Measurements from ENCODE around the gene TAL1.

TAL1 gene

GRCh38 chr1:47252369-47252768 is 20.3 kb upstream of the TAL1 start:
- TF ChIP-seq, protein P1, sequence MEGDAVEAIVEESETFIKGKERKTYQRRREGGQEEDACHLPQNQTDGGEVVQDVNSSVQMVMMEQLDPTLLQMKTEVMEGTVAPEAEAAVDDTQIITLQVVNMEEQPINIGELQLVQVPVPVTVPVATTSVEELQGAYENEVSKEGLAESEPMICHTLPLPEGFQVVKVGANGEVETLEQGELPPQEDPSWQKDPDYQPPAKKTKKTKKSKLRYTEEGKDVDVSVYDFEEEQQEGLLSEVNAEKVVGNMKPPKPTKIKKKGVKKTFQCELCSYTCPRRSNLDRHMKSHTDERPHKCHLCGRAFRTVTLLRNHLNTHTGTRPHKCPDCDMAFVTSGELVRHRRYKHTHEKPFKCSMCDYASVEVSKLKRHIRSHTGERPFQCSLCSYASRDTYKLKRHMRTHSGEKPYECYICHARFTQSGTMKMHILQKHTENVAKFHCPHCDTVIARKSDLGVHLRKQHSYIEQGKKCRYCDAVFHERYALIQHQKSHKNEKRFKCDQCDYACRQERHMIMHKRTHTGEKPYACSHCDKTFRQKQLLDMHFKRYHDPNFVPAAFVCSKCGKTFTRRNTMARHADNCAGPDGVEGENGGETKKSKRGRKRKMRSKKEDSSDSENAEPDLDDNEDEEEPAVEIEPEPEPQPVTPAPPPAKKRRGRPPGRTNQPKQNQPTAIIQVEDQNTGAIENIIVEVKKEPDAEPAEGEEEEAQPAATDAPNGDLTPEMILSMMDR (IDR thresholded peaks at IDR 0.05): no peak
- no peak for TF ChIP-seq ZFX (IDR thresholded peaks at IDR 0.05; ENCODE audit: borderline replicate concordance)
- H3K27ac ChIP-seq: no peak overlapping the region; the same call in 1 of the 2 replicates

DNA sequence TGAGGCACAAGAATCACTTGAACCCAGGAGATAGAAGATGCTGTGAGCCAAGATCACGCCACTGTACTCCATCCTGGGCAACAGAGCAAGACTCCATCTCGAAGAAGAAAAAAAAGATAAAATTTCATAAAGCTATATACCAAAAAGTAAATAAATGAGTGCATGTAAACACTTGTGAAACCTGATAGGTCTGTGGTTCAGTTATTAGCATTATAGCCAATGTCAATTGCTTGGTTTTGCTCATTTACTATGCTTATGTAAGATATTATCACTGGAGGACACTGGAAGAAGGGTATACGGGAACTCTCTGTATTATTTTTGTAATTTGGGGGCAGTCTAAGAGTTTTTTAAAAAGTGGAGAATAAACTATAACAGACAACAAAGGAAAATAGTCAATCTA is 17.7 kb upstream of the TAL1 start:
- TF ChIP-seq ZFX (IDR thresholded peaks at IDR 0.05; ENCODE audit: borderline replicate concordance): no peak
- TF ChIP-seq, protein P1 (IDR thresholded peaks at IDR 0.05): no peak
- no peak overlapping the region for H3K27ac ChIP-seq

DNA sequence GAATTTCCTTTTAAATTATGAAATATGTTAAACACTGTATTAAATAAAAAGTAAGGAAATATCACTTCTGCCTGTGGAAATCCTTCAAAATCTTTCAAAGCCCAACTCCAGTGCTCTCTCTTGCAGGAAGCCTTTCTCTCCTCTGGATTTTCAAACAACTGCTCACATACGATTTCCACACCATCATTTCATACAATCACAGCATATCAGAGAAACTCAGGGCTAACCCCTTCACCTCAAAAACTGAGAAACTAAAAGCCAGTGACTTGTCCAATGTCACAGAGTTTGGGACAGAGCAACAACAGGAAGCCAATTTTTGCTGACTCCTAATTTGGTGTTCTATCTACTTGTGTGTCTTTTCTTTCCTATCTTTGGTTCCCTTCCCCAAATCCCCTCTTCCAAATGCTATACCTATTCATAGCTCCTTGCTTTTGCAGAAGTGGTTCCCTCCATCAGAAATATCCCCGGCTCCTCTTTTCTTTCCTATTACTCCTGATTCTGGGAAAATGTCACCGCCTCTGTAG is 12.4 kb upstream of the TAL1 start:
- no peak overlapping the region for H3K27ac ChIP-seq
- TF ChIP-seq, protein P1 (IDR thresholded peaks at IDR 0.05): no peak
- TF ChIP-seq ZFX (IDR thresholded peaks at IDR 0.05; ENCODE audit: borderline replicate concordance): no peak

DNA sequence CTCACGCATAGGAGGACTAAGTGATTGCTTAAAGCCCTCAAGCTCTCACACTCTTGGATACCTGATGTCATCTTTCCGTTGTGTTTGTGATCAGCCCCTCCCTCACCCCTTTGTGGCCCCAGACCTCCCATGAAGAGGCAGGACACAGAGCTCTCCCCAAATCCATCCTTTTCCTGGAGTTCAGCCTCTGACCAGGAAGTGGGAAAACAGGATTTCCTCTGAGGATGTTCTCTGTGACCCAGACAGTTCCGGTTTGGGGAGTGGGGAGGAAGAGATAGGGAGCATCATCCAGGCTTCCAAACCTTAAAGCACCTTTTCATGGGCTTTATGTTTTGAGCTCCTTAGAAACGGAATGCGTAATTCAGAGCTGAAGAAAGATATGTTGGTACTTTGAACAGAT is 11.9 kb upstream of the TAL1 start:
- TF ChIP-seq ZFX (IDR thresholded peaks at IDR 0.05; ENCODE audit: borderline replicate concordance): no peak
- TF ChIP-seq, protein P1 (IDR thresholded peaks at IDR 0.05): no peak

DNA sequence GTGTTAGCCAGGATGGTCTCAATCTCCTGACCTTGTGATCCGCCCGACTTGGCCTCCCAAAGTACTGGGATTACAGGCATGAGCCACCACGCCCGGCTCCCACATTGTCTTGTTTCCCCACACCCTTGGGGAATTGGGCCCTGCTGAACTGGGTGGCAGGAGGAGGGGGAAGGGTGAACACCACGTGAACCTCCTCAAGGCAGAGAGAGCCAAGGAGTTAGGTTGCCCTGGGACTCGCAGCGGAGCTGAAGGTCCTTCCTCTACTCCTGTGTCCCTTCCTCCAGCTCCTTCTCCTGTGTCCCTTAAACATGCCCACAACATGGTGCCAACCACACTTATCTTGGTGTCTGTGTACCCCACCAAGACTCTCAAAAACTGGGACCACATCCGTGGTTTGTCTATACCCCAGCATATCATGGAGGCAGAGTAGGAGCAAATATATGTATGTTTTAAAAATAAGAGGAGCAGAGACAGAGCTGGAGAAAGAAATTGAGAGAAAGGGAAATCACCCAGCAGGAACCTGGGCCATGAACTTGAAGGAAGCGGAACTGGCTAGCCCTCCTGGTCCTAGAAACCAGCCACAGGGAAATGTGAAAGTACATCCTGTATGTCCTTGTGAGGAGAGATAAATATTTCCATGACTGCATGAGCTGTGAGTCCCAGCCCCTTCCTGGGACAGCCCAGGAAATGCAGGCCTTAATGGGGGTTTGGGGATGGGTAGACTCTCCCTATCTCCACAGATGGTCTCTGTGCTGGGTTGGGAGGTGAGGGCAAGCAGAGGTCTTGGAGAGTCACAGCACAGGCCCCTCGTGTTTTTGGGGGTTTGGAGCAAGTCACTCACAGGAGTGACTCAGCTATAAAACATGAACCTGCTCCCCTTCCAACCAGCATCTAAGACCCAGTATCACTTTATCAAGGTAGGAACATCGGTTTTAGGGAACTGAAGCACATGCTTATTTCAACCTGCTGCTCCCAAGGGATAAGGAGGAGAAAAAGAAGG is 9.4 kb upstream of the TAL1 start:
- H3K27ac ChIP-seq: no peak overlapping the region

More for the DNA sequence above, 11.9 kb upstream of the TAL1 start:
- no peak overlapping the region for H3K27ac ChIP-seq

DNA sequence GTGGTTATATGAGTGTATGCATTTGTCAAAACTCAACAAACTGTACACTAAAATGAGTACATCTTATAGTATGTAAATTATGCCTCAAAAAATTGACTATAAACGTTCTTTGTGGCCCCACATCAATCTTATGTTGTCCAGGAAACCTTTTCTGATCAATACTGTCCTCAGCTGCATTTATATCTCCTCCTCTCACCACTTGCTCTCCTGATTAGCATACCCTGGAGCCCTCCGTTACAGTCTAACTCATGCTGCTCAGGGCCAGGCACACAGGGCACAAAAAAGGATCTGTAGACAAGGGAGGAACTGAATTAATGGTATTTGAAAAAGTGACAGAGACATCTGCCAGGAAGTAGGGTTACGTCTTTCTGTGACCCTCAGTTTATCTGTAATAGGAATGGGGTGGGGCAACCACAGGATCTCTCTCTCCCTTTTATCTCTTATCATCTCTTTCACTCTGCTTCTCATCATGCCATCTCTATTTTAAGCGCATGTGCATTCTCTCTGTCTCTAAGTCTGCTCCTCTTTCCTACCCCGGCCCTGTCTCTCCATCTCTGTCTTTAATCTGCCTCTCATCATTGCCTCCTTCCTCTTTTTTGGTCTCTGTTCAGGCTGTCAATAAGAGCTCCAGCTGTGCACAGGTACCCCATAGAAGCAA is 7.0 kb upstream of the TAL1 start:
- no peak overlapping the region for H3K27ac ChIP-seq
- TF ChIP-seq ZFX (IDR thresholded peaks at IDR 0.05; ENCODE audit: borderline replicate concordance): no peak
- TF ChIP-seq, protein P1 (IDR thresholded peaks at IDR 0.05): no peak

More for the DNA sequence above, 9.4 kb upstream of the TAL1 start:
- TF ChIP-seq ZFX (IDR thresholded peaks at IDR 0.05; ENCODE audit: borderline replicate concordance): no peak
- TF ChIP-seq, protein P1 (IDR thresholded peaks at IDR 0.05): no peak
